ENCODE results near the gene DPP6. TPM values are rescaled to one million over a fixed set of nuclear protein-coding genes. Genes with fewer than 3 reads are reported as not detected.

Gene DPP6
- total RNA-seq, 2 experiments from 2014 or later = not detected

DNA sequence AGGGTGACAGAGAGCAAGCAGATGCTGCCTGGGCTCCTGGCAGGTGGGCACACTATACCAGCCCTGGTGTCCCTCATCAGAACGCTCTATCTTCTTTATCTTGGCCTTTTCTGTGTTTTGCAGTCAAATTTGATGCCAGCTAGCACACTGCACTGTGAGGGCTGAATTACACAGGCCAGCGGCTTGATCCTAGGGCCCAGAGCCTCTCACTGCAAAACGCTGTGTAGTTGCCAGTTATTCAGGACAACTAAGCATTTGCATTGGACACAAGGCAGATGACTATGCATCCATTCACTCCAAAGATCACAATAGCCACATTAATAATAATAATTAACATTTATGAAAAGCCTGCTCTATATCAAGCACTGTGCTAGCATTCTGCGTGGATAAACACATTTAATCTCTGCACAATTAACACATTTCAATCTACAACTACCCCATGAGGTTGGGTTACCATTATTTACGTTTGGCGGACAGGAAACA, 850.4 kb downstream of the DPP6 start:
- Histone ChIP-seq H3K9me3 (ENCODE audit: control insufficient read depth in 1 of 2, insufficient read depth in 1 of 2, low read length in 2 of 2) (peaks cover 0 to 13% of the 10 kb centered on the region in 2 experiments), H3K4me3 (ENCODE audit: low read length) (no peak overlapping the region), H3K27me3 (ENCODE audit: control insufficient read depth in 1 of 2, insufficient read depth in 2 of 2, low read length in 2 of 2) (no peaks in the 10 kb centered on the region), H3K27ac (ENCODE audit: low read depth in 1 of 2, low read length in 2 of 2) (no peak overlapping the region), H3K36me3 (ENCODE audit: insufficient read depth, low read length) (no peaks in the 10 kb centered on the region), H3K4me1 (ENCODE audit: insufficient read depth, low read length) (no peaks in the 10 kb centered on the region)
- Mint-ChIP-seq H3K4me3 (no peak overlapping the region), H3K9me3 (no peaks in the 10 kb centered on the region), H3K4me1 (ENCODE audit: low read depth) (no peaks in the 10 kb centered on the region), H3K36me3 (ENCODE audit: low read depth) (no peaks in the 10 kb centered on the region), H3K27ac (no peak overlapping the region), H3K27me3 (peaks cover 6% of the 10 kb centered on the region)
- intact Hi-C loops (cut with DNase I, micrococcal nuclease) = no loop called here
- TF ChIP-seq, protein P1, sequence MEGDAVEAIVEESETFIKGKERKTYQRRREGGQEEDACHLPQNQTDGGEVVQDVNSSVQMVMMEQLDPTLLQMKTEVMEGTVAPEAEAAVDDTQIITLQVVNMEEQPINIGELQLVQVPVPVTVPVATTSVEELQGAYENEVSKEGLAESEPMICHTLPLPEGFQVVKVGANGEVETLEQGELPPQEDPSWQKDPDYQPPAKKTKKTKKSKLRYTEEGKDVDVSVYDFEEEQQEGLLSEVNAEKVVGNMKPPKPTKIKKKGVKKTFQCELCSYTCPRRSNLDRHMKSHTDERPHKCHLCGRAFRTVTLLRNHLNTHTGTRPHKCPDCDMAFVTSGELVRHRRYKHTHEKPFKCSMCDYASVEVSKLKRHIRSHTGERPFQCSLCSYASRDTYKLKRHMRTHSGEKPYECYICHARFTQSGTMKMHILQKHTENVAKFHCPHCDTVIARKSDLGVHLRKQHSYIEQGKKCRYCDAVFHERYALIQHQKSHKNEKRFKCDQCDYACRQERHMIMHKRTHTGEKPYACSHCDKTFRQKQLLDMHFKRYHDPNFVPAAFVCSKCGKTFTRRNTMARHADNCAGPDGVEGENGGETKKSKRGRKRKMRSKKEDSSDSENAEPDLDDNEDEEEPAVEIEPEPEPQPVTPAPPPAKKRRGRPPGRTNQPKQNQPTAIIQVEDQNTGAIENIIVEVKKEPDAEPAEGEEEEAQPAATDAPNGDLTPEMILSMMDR (IDR thresholded peaks at IDR 0.05) = no peak
- DNase-seq (no peak), ATAC-seq (ENCODE audit: poor library complexity) (no peak)
- ChIA-PET POLR2A (no interaction called here), CTCF (no interaction called here)

DNA sequence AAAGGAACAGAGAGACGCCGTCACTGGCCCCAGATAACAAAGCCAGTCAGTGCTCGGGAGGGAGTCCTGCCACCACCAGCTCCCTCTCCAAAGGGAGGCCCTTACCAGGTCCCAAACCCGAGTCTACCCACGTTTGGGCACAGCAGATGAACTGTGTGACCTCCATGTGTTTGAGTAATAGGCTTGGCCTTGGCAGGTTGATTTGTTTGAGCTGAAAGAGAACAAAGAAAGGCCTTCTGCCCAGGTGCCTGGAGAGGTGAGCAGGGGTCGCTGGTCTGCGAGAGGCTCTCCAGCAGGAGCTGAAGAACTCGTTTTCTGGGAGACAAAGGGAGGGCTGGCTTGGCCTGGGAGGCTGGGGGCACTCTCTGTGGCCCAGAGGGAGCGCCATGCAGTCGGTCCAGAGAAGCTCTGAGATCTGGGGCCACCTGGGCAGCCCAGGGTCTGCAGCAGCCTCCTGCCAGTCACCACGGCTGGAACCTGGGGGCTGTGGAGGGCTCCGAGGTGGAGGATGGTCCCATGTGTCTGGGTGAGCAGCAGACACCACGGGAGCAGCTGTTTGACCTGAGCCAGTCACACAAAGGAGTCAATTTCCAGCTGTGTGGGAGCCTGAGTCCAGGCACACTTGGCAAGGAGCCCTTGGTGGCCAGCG, 851.0 kb downstream of the DPP6 start:
- Histone ChIP-seq H3K36me3 (ENCODE audit: insufficient read depth, low read length) (no peaks in the 10 kb centered on the region), H3K4me1 (ENCODE audit: insufficient read depth, low read length) (no peaks in the 10 kb centered on the region), H3K27ac (ENCODE audit: low read depth in 1 of 2, low read length in 2 of 2) (no peak overlapping the region), H3K9me3 (ENCODE audit: control insufficient read depth in 1 of 2, insufficient read depth in 1 of 2, low read length in 2 of 2) (peaks cover 0 to 13% of the 10 kb centered on the region in 2 experiments), H3K4me3 (ENCODE audit: low read length) (no peak overlapping the region), H3K27me3 (ENCODE audit: control insufficient read depth in 1 of 2, insufficient read depth in 2 of 2, low read length in 2 of 2) (no peaks in the 10 kb centered on the region)
- POLR2A ChIA-PET = no interaction called here
- TF ChIP-seq, protein P1 (IDR thresholded peaks at IDR 0.05) = no peak
- H3K9me3 Mint-ChIP-seq = no peaks in the 10 kb centered on the region
- no peaks in the 10 kb centered on the region for H3K36me3 Mint-ChIP-seq (ENCODE audit: low read depth)
- no peak overlapping the region for H3K27ac Mint-ChIP-seq
- CTCF ChIA-PET = no interaction called here
- H3K4me3 Mint-ChIP-seq = no peak overlapping the region
- H3K27me3 Mint-ChIP-seq = peaks cover 10% of the 10 kb centered on the region
- no peaks in the 10 kb centered on the region for H3K4me1 Mint-ChIP-seq (ENCODE audit: low read depth)
- no peak for ATAC-seq (ENCODE audit: poor library complexity)
- DNase-seq = no peak
- intact Hi-C loops (cut with DNase I, micrococcal nuclease) = no loop called here

DNA sequence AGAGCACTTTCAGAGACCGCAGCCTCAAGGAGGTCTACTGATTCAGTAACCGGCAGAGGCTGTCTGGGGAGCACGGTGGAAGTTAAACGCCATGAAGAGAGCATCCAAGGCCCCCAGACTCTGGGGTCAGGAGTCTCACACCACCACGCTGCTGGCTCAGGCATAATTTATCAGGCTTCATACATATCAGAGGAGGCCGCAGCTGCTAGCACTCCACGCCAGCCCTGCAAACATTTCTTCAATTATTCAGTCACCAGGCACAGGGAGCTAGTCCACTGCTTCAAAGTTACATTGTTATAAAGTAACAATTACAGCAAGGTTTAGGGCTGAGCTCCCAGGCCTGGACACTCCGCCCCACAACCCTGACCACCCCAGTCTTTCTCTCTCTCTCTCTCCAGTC, 852.9 kb downstream of the DPP6 start:
- no peak overlapping the region for H3K4me3 Mint-ChIP-seq
- ChIA-PET POLR2A (no interaction called here), CTCF (no interaction called here)
- ATAC-seq (ENCODE audit: poor library complexity) (no peak), DNase-seq (no peak)
- H3K9me3 ChIP-seq (ENCODE audit: control insufficient read depth in 1 of 2, insufficient read depth in 1 of 2, low read length in 2 of 2) = peaks cover 0 to 5% of the 10 kb centered on the region in 2 experiments
- TF ChIP-seq, protein P1 (IDR thresholded peaks at IDR 0.05) = no peak
- H3K27ac Mint-ChIP-seq = no peak overlapping the region
- no peaks in the 10 kb centered on the region for H3K9me3 Mint-ChIP-seq
- no peaks in the 10 kb centered on the region for H3K4me1 Mint-ChIP-seq (ENCODE audit: low read depth)
- H3K4me1 ChIP-seq (ENCODE audit: insufficient read depth, low read length) = no peaks in the 10 kb centered on the region
- no peak overlapping the region for H3K4me3 ChIP-seq (ENCODE audit: low read length)
- peaks cover 21% of the 10 kb centered on the region for H3K27me3 Mint-ChIP-seq
- H3K27ac ChIP-seq (ENCODE audit: low read depth in 1 of 2, low read length in 2 of 2) = no peak overlapping the region
- intact Hi-C loops (cut with DNase I, micrococcal nuclease) = no loop called here
- H3K36me3 ChIP-seq (ENCODE audit: insufficient read depth, low read length) = no peaks in the 10 kb centered on the region
- H3K27me3 ChIP-seq (ENCODE audit: control insufficient read depth in 1 of 2, insufficient read depth in 2 of 2, low read length in 2 of 2) = no peaks in the 10 kb centered on the region
- H3K36me3 Mint-ChIP-seq (ENCODE audit: low read depth) = no peaks in the 10 kb centered on the region

Data from CD4-positive, alpha-beta T cell (primary cell).